H1 (cell line): ENCODE data around the gene PRR12. TPM values are rescaled to one million over a fixed set of nuclear protein-coding genes. Genes with fewer than 3 reads are reported as not detected.

Experiments used
- CTCF ChIA-PET: fragments of 300-600 bp; sonication (Branson Sonifier 250); formaldehyde crosslinking; loops from one replicate; lab custom pipeline; 2021; ENCODE audit not compliant: partially characterized antibody; lab: Charles Lee
- POLR2A ChIA-PET: fragments of 300-600 bp; sonication (Branson Sonifier 250); formaldehyde crosslinking; loops from one replicate; lab custom pipeline; 2021; ENCODE audit warnings: inconsistent platforms; ENCODE audit not compliant: partially characterized antibody; lab: Charles Lee
- DNase-seq, 2 experiments: peaks; one replicate each; pipeline versions ENCODE4 v3.0.0 to v3.0.0-alpha.2; 2010 to 2022; ENCODE audit warnings: low spot score in 2 of 2, low read depth in 1 of 2, mixed read lengths in 1 of 2
- FAIRE-seq: peaks from 2 replicates; lab custom pipeline; 2011; peaks lifted over from hg19 to GRCh38; lab: Jason Lieb, UNC
- H2AFZ ChIP-seq: 2 replicates; pipeline ENCODE4 v1.8.1; 2012; ENCODE audit warnings: low read length, inconsistent platforms
- H2AK5ac ChIP-seq: 2 replicates; pipeline ENCODE4 v1.6.1; 2013; ENCODE audit warnings: low read depth, low read length
- H2BK120ac ChIP-seq: replicated peaks from 2 replicates; pipeline ENCODE3; 2013; ENCODE audit warnings: low read depth, low read length, inconsistent platforms
- H2BK12ac ChIP-seq: 2 replicates; pipeline ENCODE4 v1.6.1; 2013; ENCODE audit warnings: low read depth, low read length
- H2BK15ac ChIP-seq: 2 replicates; pipeline ENCODE4 v1.6.1; 2013; ENCODE audit warnings: low read length
- H2BK20ac ChIP-seq: 2 replicates; pipeline ENCODE4 v1.6.1; 2013; ENCODE audit warnings: low read length
- H2BK5ac ChIP-seq: 2 replicates; pipeline ENCODE4 v1.6.1; 2013; ENCODE audit warnings: low read depth, low read length
- H3K14ac ChIP-seq: 2 replicates; pipeline ENCODE4 v1.6.1; 2013; ENCODE audit warnings: inconsistent platforms; ENCODE audit not compliant: insufficient read length
- H3K18ac ChIP-seq: 2 replicates; pipeline ENCODE4 v1.6.1; 2013; ENCODE audit warnings: low read length; ENCODE audit errors: extremely low read depth
- H3K23ac ChIP-seq: 2 replicates; pipeline ENCODE4 v1.6.1; 2013; ENCODE audit warnings: inconsistent platforms; ENCODE audit not compliant: insufficient read length
- H3K23me2 ChIP-seq: 2 replicates; pipeline ENCODE4 v1.6.1; 2013; ENCODE audit warnings: low read depth, low read length
- H3K27ac ChIP-seq: 2 replicates; pipeline ENCODE4 v1.6.1; 2011; ENCODE audit warnings: low read depth, low read length, inconsistent platforms
- H3K27me3 ChIP-seq, 4 experiments: replicated peaks in 1 of 4; 1 replicate in 1 of 4; 2 replicates in 3 of 4; pipeline versions ENCODE4 v1.6.1 to v1.8.1; 2011 to 2013; ENCODE audit warnings: low read length in 3 of 4, mild to moderate bottlenecking in 3 of 4, inconsistent platforms in 2 of 4, mixed read lengths in 2 of 4, moderate library complexity in 1 of 4; ENCODE audit not compliant: control insufficient read depth in 3 of 4, insufficient read depth in 3 of 4; ENCODE audit errors: extremely low read depth in 1 of 4
- H3K36me3 ChIP-seq, 4 experiments: 2 replicates each; pipeline versions ENCODE4 v1.6.1 to v1.8.1; 2011 to 2013; ENCODE audit warnings: mild to moderate bottlenecking in 4 of 4, low read length in 3 of 4, moderate library complexity in 2 of 4, control low read depth in 1 of 4, inconsistent platforms in 1 of 4; ENCODE audit not compliant: insufficient read depth in 4 of 4, control insufficient read depth in 2 of 4
- H3K4ac ChIP-seq: replicated peaks from 2 replicates; pipeline ENCODE3; 2013; ENCODE audit warnings: low read length, low read depth, mixed read lengths, inconsistent platforms; ENCODE audit not compliant: insufficient read length
- H3K4me1 ChIP-seq, 4 experiments: replicated peaks in 1 of 4; 1 replicate in 1 of 4; 2 replicates in 3 of 4; pipeline versions ENCODE4 v1.6.1 to v1.8.1; 2011 to 2013; ENCODE audit warnings: low read length in 3 of 4, inconsistent platforms in 2 of 4, mixed read lengths in 1 of 4; ENCODE audit not compliant: insufficient read depth in 4 of 4, control insufficient read depth in 3 of 4
- H3K4me2 ChIP-seq, 2 experiments: 2 replicates each; pipeline versions ENCODE4 v1.6.1 to v1.8.1; 2011 to 2013; ENCODE audit warnings: low read depth in 2 of 2, low read length in 2 of 2, control low read depth in 1 of 2, inconsistent platforms in 1 of 2, mild to moderate bottlenecking in 1 of 2; ENCODE audit not compliant: insufficient read depth in 1 of 2
- H3K4me3 ChIP-seq, 4 experiments: fragments of 200-600, 300-600 bp in 1 of 4; sonication (generic), shearing (Covaris generic), sonication (Bioruptor Twin) in 1 of 4; 2 replicates each; pipeline versions ENCODE4 v1.5.1 to v1.8.1; 2011 to 2016; ENCODE audit warnings: low read length in 4 of 4, low read depth in 3 of 4, control low read depth in 2 of 4, inconsistent platforms in 2 of 4, mild to moderate bottlenecking in 2 of 4, mixed read lengths in 1 of 4, moderate library complexity in 1 of 4; ENCODE audit not compliant: insufficient read depth in 2 of 4; ENCODE audit errors: extremely low read depth in 1 of 4
- H3K56ac ChIP-seq: replicated peaks from 2 replicates; pipeline ENCODE3; 2013; ENCODE audit warnings: low read depth, mild to moderate bottlenecking, mixed read lengths, low read length, inconsistent platforms; ENCODE audit not compliant: insufficient read length
- H3K79me1 ChIP-seq: 2 replicates; pipeline ENCODE4 v1.6.1; 2013; ENCODE audit warnings: low read depth, low read length, control low read depth
- H3K79me2 ChIP-seq, 2 experiments: 2 replicates each; pipeline versions ENCODE4 v1.6.1 to v1.8.1; 2012 to 2013; ENCODE audit warnings: low read length in 2 of 2, mild to moderate bottlenecking in 2 of 2, inconsistent platforms in 1 of 2; ENCODE audit not compliant: insufficient read depth in 2 of 2, control insufficient read depth in 1 of 2
- H3K9ac ChIP-seq, 4 experiments: replicated peaks in 1 of 4; 1 replicate in 1 of 4; 2 replicates in 3 of 4; pipeline versions ENCODE4 v1.6.1 to v1.8.1; 2011 to 2013; ENCODE audit warnings: low read depth in 3 of 4, low read length in 3 of 4, control low read depth in 2 of 4, mild to moderate bottlenecking in 2 of 4, moderate library complexity in 2 of 4, inconsistent platforms in 1 of 4; ENCODE audit errors: extremely low read depth in 1 of 4
- H3K9me3 ChIP-seq, 2 experiments: 2 replicates each; pipeline versions ENCODE4 v1.6.1 to v1.8.1; 2012 to 2013; ENCODE audit warnings: mild to moderate bottlenecking in 2 of 2, moderate library complexity in 2 of 2, control low read depth in 1 of 2, inconsistent platforms in 1 of 2, low read depth in 1 of 2, low read length in 1 of 2, mixed read lengths in 1 of 2; ENCODE audit not compliant: insufficient read depth in 2 of 2
- H4K20me1 ChIP-seq, 2 experiments: replicated peaks in 1 of 2; 2 replicates each; pipeline versions ENCODE3 to v1.8.1; 2011 to 2013; ENCODE audit warnings: inconsistent platforms in 2 of 2, low read length in 2 of 2, mild to moderate bottlenecking in 1 of 2; ENCODE audit not compliant: insufficient read depth in 2 of 2, control insufficient read depth in 1 of 2
- H4K5ac ChIP-seq: 2 replicates; pipeline ENCODE4 v1.6.1; 2013; ENCODE audit warnings: low read length, low read depth, mixed read lengths, inconsistent platforms; ENCODE audit not compliant: insufficient read length
- H4K8ac ChIP-seq: 2 replicates; pipeline ENCODE4 v1.8.0; 2013; ENCODE audit warnings: mild to moderate bottlenecking, moderate library complexity, low read length, inconsistent platforms; ENCODE audit not compliant: insufficient read depth; ENCODE audit errors: extremely low read depth
- H4K91ac ChIP-seq: replicated peaks from 2 replicates; pipeline ENCODE3; 2013; ENCODE audit warnings: low read length, mixed read lengths, inconsistent platforms; ENCODE audit not compliant: insufficient read length
- ATF2 ChIP-seq: IDR thresholded peaks from 2 replicates; pipeline ENCODE4 v1.6.1; 2012; ENCODE audit warnings: low read length, inconsistent platforms
- ATF3 ChIP-seq: IDR thresholded peaks from 2 replicates; pipeline ENCODE4 v1.6.1; 2011; ENCODE audit warnings: low read depth, mild to moderate bottlenecking, low read length; ENCODE audit not compliant: insufficient read depth
- BRCA1 ChIP-seq: IDR thresholded peaks from 2 replicates; pipeline ENCODE4 v1.6.1; 2012; ENCODE audit warnings: low read depth, low read length, improper control_type of control experiment
- CHD2 ChIP-seq: IDR thresholded peaks from 2 replicates; pipeline ENCODE4 v1.6.1; 2012; ENCODE audit warnings: low read length, improper control_type of control experiment
- CTBP2 ChIP-seq: IDR thresholded peaks from 2 replicates; pipeline ENCODE4 v1.7.0; 2011; ENCODE audit warnings: borderline replicate concordance, mild to moderate bottlenecking, moderate library complexity, mixed read lengths, low read length; ENCODE audit not compliant: insufficient read depth, insufficient read length
- KDM1A ChIP-seq: fragments of 200-600, 300-600 bp; sonication (generic); IDR thresholded peaks from 2 replicates; pipeline ENCODE4 v1.7.1; 2016; ENCODE audit warnings: mild to moderate bottlenecking, low read length, borderline replicate concordance
- NRF1 ChIP-seq: IDR thresholded peaks from 2 replicates; pipeline ENCODE4 v1.6.1; 2011; ENCODE audit warnings: mild to moderate bottlenecking, low read depth, low read length, improper control_type of control experiment
- POU5F1 ChIP-seq: IDR thresholded peaks from 2 replicates; pipeline ENCODE4 v1.6.1; 2011; ENCODE audit warnings: low read depth, mild to moderate bottlenecking, low read length, moderate library complexity
- WGBS, 2 experiments: shearing (Covaris generic) in 1 of 2; methylation state at CpG; one replicate each; pipeline versions ENCODE4 v1.1.6 to v1.1.7; 2013 to 2015; ENCODE audit warnings: low lambda C conversion rate in 2 of 2, mixed read lengths in 2 of 2, inconsistent platforms in 1 of 2, low coverage in 1 of 2, missing lambda C conversion rate in 1 of 2; ENCODE audit not compliant: insufficient replicate concordance in 2 of 2, insufficient coverage in 1 of 2, insufficient read length in 1 of 2; ENCODE audit errors: extremely low coverage in 1 of 2, missing lambda C conversion rate in 1 of 2; 5-methylcytosine and 5-hydroxymethylcytosine counted together
- polyA plus RNA-seq, 7 experiments: library from polyadenylated mRNA; depleted of rRNA in 3 of 7; stranded (reverse) in 5 of 7; unstranded in 2 of 7; fragments of >200 nt in 5 of 7; fragments of 200-250 nt in 2 of 7; gene quantifications; 1 replicate in 5 of 7; 2 replicates in 1 of 7; 4 replicates in 1 of 7; pipeline versions ENCODE4 v1.2.1 to v1.2.3, GENCODE V29; 2011 to 2013; ENCODE audit warnings: missing spikeins in 2 of 7, mixed read lengths in 2 of 7
- total RNA-seq: library from RNA; stranded (reverse); fragmentation: NEBNext Ultra II Directional; extraction: Animal tissue kit (Norgen Biotek cat#: 25700); gene quantifications from 2 replicates; pipeline ENCODE4 v1.2.1, GENCODE V29; 2021

PRR12 gene
- total and polyA plus RNA-seq, 2 of the 8 experiments (the other 6 are each of a cell fraction or from before 2014, with no cell fraction given): 2.5 to 59.4 TPM

GRCh38 chr19:49594157-49594992 is 3.4 kb downstream of the PRR12 start:
- H3K9ac ChIP-seq: no peak overlapping the region; a peak in 2 of 7 replicates
- no peak overlapping the region for H2BK20ac ChIP-seq
- no peak overlapping the region for H2AK5ac ChIP-seq
- peaks cover 3 to 9% (median 4%) of the 10 kb centered on the region in 4 experiments; a peak in 6 of 7 replicates for H3K4me1 ChIP-seq
- FAIRE-seq (no peak), DNase-seq (no peak)
- no peaks in the 10 kb centered on the region for H3K9me3 ChIP-seq
- H2AFZ ChIP-seq: no peak overlapping the region
- no peak overlapping the region for H3K4ac ChIP-seq
- CTCF ChIA-PET: interaction anchor here (1.2 to 1.3 kb wide), 2 partner anchors 87 to 90 kb away, joined by 3 read pairs; no protein-coding TSS in a partner anchor
- H3K27me3 ChIP-seq: no peaks in the 10 kb centered on the region
- peak overlapping the region; percentile 26; the same call in 1 of the 2 replicates for H3K27ac ChIP-seq
- WGBS, 2 experiments: 93% methylated on average over 35 of the region's 35 CpGs; no CpG with 5 or more reads in 1 of the 2 experiments
- H4K8ac ChIP-seq: no peak overlapping the region
- H3K23ac ChIP-seq: no peak overlapping the region
- no peak overlapping the region for H3K14ac ChIP-seq
- H4K91ac ChIP-seq: no peak overlapping the region
- peaks cover 8% of the 10 kb centered on the region for H3K79me1 ChIP-seq
- H2BK15ac ChIP-seq: no peak overlapping the region
- POLR2A ChIA-PET: interaction anchor here (0.9 to 37.8 kb wide), 12 partner anchors 9 to 105 kb away, joined by 3 to 840 read pairs (median 4); partner anchors contain the start of genes NOSIP, PRMT1, PRRG2 and RRAS
- H2BK120ac ChIP-seq: no peak overlapping the region
- H3K79me2 ChIP-seq: peaks cover 4 to 42% of the 10 kb centered on the region in 2 experiments; a peak in 3 of 4 replicates
- H3K18ac ChIP-seq: no peak overlapping the region
- peak overlapping the region; percentile 42 to 95 for H3K4me2 ChIP-seq
- no peak overlapping the region for H2BK12ac ChIP-seq
- H2BK5ac ChIP-seq: no peak overlapping the region
- H4K5ac ChIP-seq: no peak overlapping the region
- H4K20me1 ChIP-seq: peaks cover 4 to 6% of the 10 kb centered on the region in 2 experiments
- H3K56ac ChIP-seq: no peak overlapping the region
- H3K4me3 ChIP-seq: peak overlapping the region in 1 of 4 experiments; percentile 47; a peak in 2 of 8 replicates
- H3K23me2 ChIP-seq: peaks cover 20% of the 10 kb centered on the region
- H3K36me3 ChIP-seq: peaks cover 12 to 50% (median 34%) of the 10 kb centered on the region in 4 experiments
- TF ChIP-seq KDM1A (no peak), BRCA1 (no peak), CHD2 (no peak), ATF2 (no peak), POU5F1 (no peak), CTBP2 (no peak), NRF1 (no peak), ATF3 (no peak)
